C4-2B (cell line): ENCODE data around the gene CFAP74.

Experiments used
- H3K27ac ChIP-seq: fragments of 450-650 bp; 2 replicates; pipeline ENCODE4 v1.5.1; 2017
- ZFX ChIP-seq: fragments of 450-650 bp; IDR thresholded peaks from 2 replicates; pipeline ENCODE4 v1.6.1; 2017
- TF ChIP-seq, protein P1 (sequence below): fragments of 450-650 bp; conservative IDR thresholded peaks from 2 replicates; pipeline ENCODE4 v1.5.1; 2017; ENCODE audit warnings: mild to moderate bottlenecking

CFAP74 gene

DNA sequence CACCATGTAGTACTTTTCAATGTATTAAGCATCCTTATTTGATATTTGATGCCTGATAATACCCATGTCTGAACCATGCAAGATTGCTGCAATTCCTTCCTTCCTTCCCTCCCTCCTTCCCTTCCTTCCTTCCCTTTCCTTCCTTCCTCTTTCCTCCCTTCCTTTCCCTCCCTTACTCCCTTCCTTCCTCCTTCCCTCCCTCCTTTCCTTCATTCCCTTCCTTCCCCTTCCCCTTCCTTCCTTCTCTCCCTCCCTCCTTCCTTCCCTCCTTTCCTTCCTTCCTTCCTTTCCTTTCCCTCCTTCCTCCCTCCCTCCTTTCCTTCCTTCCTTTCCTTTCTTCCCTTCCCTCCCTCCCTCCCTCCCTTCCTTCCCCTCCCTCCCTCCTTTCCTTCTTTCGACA, 54.8 kb downstream of the CFAP74 start:
- TF ChIP-seq, protein P1, sequence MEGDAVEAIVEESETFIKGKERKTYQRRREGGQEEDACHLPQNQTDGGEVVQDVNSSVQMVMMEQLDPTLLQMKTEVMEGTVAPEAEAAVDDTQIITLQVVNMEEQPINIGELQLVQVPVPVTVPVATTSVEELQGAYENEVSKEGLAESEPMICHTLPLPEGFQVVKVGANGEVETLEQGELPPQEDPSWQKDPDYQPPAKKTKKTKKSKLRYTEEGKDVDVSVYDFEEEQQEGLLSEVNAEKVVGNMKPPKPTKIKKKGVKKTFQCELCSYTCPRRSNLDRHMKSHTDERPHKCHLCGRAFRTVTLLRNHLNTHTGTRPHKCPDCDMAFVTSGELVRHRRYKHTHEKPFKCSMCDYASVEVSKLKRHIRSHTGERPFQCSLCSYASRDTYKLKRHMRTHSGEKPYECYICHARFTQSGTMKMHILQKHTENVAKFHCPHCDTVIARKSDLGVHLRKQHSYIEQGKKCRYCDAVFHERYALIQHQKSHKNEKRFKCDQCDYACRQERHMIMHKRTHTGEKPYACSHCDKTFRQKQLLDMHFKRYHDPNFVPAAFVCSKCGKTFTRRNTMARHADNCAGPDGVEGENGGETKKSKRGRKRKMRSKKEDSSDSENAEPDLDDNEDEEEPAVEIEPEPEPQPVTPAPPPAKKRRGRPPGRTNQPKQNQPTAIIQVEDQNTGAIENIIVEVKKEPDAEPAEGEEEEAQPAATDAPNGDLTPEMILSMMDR: no peak
- TF ChIP-seq ZFX: no peak
- H3K27ac ChIP-seq: no peak overlapping the region

DNA sequence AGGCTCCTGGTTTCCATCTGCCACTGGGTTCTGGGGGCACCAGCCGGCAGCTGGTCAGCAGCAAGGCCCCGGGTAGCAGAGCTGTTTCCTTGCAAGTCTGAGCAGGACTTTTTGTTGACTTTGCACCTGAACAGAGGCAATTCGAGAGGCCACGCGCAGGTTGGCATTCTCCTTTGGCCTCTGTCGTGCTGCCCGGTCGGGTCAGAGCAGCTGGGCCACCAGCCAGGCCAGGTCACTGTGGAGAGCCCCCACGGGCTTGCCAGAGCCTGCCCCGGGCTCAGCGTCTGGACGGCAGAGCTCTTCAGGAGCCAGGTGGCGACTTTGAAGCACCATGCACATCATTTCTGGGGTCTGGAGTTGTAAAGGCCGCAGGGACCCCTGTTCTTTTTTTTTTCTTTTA, 56.1 kb downstream of the CFAP74 start:
- TF ChIP-seq, protein P1: no peak
- TF ChIP-seq ZFX: no peak
- H3K27ac ChIP-seq: no peak overlapping the region

DNA sequence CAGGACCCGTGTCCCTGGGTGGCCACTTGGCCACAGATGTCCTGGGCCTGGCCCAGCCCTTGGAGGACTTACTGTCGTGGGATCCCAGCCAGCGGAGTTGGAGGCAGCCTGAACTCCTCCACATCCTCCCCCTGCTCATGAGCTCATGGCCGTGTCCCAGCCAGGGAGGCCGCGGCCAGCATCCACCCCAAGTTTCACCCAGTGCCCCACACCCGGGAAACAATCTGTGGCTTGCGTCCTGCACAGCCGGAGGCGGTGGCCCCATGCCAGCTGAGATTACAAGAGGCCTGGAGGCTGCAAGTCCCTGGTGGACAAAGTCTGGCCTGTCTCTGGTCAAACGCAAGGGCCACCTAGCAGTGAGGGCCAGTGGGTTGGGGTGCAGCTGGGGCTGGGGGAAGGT, 57.0 kb downstream of the CFAP74 start:
- H3K27ac ChIP-seq: no peak overlapping the region

DNA sequence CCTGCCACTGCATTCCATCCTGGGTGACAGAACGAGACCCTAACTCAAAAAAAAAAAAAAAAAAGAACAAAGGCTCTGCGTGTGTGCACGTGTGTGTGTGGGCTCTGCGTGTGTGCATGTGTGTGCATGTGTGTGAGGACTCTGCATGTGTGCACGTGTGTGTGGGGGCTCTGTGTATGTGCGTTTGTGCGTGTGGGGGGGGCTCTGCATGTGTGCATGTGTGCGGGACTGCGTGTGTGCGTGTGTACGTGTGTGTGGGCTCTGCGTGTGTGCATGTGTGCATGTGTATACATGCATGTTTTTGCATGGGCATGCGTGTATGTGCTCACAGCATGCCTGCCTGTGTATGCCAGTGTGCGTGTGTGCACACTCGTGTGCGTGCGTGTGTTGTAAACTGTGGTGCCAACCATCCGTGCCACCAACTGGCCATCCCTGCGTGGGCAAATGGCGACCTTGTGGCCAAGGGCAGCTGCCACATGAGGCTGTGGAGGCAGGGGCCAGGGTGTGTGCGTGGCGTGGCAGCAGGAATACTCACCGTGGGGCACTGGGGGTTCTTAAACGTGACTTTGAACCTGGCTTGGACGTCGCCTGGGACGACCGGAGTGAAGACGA, 57.7 kb downstream of the CFAP74 start:
- TF ChIP-seq, protein P1: no peak
- TF ChIP-seq ZFX: no peak
- no peak overlapping the region for H3K27ac ChIP-seq

More for the DNA sequence above, 57.0 kb downstream of the CFAP74 start:
- TF ChIP-seq, protein P1: no peak
- TF ChIP-seq ZFX: no peak

DNA sequence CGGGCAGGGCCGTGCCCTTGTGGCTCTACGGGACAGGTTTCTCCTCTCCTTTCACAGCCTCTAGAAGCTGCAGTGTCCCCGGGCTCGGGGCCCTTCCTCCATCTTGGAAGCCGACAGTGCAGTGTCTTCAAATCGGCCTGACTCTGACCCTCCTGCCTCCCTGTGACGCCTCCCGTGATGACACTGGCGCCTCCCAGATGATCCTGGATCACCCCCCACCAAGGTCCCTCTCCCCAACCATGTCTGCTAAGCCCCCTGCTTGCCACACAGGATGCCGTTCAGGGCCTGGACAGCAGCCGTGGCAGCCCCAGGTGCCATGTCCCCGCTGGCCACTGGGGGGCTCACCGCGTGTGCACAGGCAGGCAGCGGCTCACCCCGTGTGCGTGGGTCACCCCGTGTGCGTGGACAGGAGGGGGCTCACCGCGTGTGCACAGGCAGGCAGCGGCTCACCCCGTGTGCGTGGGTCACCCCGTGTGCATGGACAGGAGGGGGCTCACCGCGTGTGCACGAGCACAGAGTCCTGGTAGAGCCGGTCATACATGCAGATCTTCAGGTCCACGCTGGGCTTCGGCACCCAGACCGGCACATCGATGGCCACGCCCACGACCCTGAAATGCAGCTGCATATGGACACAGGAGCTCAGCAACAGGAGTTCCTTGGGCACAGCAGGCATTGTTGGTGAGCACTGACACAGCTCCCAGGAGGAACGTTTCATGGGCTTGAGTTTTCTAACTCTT, 59.6 kb downstream of the CFAP74 start:
- no peak for TF ChIP-seq ZFX
- TF ChIP-seq, protein P1: peak; percentile 98
- peak overlapping the region; percentile 18; the same call in 1 of the 2 replicates for H3K27ac ChIP-seq

DNA sequence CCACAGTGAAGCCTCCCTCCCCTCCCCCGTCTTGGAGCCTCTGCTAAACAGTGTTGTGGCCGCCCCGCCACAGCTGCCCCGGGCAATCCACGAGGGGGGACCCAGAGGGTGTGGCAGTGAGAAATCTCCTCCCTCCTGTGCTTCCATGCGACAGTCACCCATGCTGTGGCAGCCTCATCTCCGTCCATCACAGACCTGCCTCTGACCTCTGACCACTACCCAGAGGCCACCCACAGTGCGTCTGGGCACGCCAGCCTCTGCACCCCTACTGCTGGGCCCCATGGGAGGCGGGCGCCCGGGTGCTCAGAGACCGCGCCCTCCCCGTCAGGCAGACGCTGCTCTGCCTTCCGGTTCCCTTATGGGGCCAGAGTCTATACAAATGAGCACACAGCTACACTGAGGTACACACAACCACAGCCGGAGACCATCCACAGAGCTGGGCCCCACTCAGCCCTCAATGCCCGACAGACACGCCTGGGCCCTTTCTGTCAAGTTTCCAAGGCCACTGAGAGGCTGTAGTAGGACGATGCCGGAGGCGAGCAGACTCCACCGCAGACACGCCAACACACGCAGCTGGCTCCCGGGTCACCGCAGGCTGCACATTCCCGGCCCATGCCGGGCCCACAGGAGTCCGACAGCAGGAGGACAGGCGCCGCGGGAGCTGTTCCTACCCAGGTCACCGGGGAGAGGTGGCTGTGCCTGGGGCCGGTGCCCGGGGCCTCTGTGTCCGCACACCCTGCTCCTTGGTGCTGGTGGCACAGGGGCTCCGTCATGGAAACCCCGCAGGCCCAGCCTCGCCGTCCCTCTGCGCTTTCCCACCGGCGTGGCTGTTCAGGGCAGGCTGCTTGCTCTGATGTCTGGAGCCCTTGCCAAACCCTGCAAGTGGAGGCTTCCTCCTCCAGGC, 60.6 kb downstream of the CFAP74 start:
- TF ChIP-seq, protein P1: no peak
- no peak for TF ChIP-seq ZFX
- peak overlapping the region; percentile 18; the same call in 1 of the 2 replicates for H3K27ac ChIP-seq
